Activated CD4-positive, alpha-beta T cell treated with anti-CD3 and anti-CD28 coated beads, Interleukin-10, Interleukin-2, amounts not matched to agents 100 ng/mL and 50 ng/mL, durations not matched to agents 16 hours and 8 hours (primary cell): ENCODE data around the gene TRIM21.
"Not testable (repeated sequence)": the region's sequence is repeated elsewhere in the genome, so short reads cannot be mapped to it uniquely, and the experiment has no call there.

ENCODE experiments used
- DNase-seq: peaks from one replicate; pipeline ENCODE4 v3.0.0-alpha.2; 2020

The TRIM21 gene

GRCh38 chr11:4393209-4393857 is at the start of gene TRIM21:
Gene TRIM21, minus strand, starts transcription at chr11:4393702. Its CDS starts 3,293 bp downstream, at chr11:4390409.
- peak; percentile 91 for DNase-seq

GRCh38 chr11:4441515-4441914 is 48.0 kb upstream of the TRIM21 start:
- DNase-seq = no peak

- DNase-seq = no peak
These were observed 42.9 kb upstream of the TRIM21 start for GRCh38 chr11:4436411-4436810.

- no peak for DNase-seq
These were observed 40.4 kb upstream of the TRIM21 start for GRCh38 chr11:4433856-4434255.

GRCh38 chr11:4430051-4430450 is 36.5 kb upstream of the TRIM21 start:
- DNase-seq = no peak

GRCh38 chr11:4418403-4418802 is 24.9 kb upstream of the TRIM21 start:
- DNase-seq = no peak

GRCh38 chr11:4416816-4417215 is 23.3 kb upstream of the TRIM21 start:
- DNase-seq = no peak

GRCh38 chr11:4416306-4416705 is 22.8 kb upstream of the TRIM21 start:
- DNase-seq = no peak

GRCh38 chr11:4406206-4406605 is 12.7 kb upstream of the TRIM21 start:
- not testable (repeated sequence) for DNase-seq

GRCh38 chr11:4393858-4394223 is 339 bp upstream of the TRIM21 start:
- no peak for DNase-seq

- no peak for DNase-seq
These were observed 5.3 kb downstream of the TRIM21 start for GRCh38 chr11:4388221-4388620.

- DNase-seq = no peak
These were observed 7.3 kb downstream of the TRIM21 start for GRCh38 chr11:4385978-4386740.

- DNase-seq = no peak
These were observed 11.6 kb downstream of the TRIM21 start for GRCh38 chr11:4381901-4382300.

- DNase-seq = peak; percentile 35
These were observed 17.9 kb downstream of the TRIM21 start for GRCh38 chr11:4375431-4376140.

- no peak for DNase-seq
These were observed 23.3 kb downstream of the TRIM21 start for GRCh38 chr11:4370166-4370565.

- DNase-seq = no peak
These were observed 25.2 kb downstream of the TRIM21 start, which contains the start of gene OR52B4 for GRCh38 chr11:4368286-4368685. Gene OR52B4, minus strand, starts transcription at chr11:4368386. Its CDS starts 91 bp downstream, at chr11:4368295.

- DNase-seq = not testable (repeated sequence)
These were observed 45.4 kb downstream of the TRIM21 start for GRCh38 chr11:4348142-4348541.

GRCh38 chr11:4345366-4345765 is 48.1 kb downstream of the TRIM21 start:
- not testable (repeated sequence) for DNase-seq
